GM19395 (cell line): ENCODE results near the gene LRRC2.
"Not testable (repeated sequence)": the region's sequence is repeated elsewhere in the genome, so short reads cannot be mapped to it uniquely, and the experiment has no call there.

Experiments used
- ATAC-seq: cut with Tn5 transposase; IDR thresholded peaks from one replicate; pipeline ENCODE4 v1.9.1; 2021; ENCODE audit warnings: mild to moderate bottlenecking, moderate library complexity; ENCODE audit not compliant: unreplicated experiment

The LRRC2 gene

DNA sequence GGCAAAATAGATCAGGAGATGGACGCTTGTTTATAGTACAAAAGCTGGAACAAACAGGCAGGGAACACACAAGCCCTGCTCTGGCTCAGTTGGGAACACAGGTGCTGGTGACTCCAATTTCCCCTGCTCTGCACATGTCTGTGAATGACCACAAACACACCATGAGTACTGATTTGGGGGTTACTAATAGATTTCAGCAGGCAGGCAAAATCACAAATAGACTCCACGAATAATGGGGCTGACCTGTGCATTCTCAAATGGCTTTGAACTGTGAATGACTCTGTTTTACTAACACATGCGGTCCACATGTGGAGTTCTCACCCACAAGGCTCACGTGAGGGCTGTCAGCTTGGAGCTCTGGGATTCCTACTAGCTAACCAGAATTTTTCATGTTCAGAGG, 64.4 kb downstream of the LRRC2 start:
- ATAC-seq, result no peak

GRCh38 chr3:46500656-46501635, 65.2 kb downstream of the LRRC2 start:
- no peak for ATAC-seq

GRCh38 chr3:46498916-46499519, 67.1 kb downstream of the LRRC2 start:
- ATAC-seq, result no peak

GRCh38 chr3:46497556-46498265, 68.4 kb downstream of the LRRC2 start, which contains the start of gene RTP3:
RTP3 (plus strand) TSS chr3:46497976; CDS start chr3:46498063, 87 bp downstream.
- no peak for ATAC-seq

GRCh38 chr3:46496746-46497555, 69.2 kb downstream of the LRRC2 start:
- no peak for ATAC-seq

DNA sequence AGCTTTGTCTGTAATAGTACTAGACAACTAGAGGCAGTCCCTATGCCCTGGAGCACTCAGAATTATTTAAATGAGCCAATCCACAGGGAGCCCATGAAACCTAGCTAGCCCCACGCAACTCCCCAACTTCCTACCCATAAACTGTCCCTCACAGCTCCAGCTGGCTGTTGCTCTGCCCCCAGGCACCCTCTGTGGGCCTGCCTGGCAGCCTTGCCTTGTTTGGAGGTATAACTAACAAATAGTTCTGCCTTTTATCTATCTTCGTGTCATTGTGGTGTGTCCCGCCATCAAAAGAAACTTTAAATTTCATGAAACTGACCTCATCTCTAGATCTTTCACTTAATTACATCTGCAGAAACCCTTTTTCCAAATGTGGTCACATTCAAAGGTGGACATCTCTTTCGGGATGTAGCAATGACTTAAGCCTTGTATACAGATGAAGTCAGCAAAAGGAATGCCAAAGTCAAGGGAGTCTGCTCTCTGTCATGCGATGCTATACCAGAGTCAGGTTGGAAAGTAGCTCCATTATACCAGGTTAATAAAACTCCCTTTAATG, 70.1 kb downstream of the LRRC2 start:
- no peak for ATAC-seq

GRCh38 chr3:46494491-46494890, 71.6 kb downstream of the LRRC2 start:
- ATAC-seq, result not testable (repeated sequence)

GRCh38 chr3:46492890-46493547, 73.1 kb downstream of the LRRC2 start:
- no peak for ATAC-seq

DNA sequence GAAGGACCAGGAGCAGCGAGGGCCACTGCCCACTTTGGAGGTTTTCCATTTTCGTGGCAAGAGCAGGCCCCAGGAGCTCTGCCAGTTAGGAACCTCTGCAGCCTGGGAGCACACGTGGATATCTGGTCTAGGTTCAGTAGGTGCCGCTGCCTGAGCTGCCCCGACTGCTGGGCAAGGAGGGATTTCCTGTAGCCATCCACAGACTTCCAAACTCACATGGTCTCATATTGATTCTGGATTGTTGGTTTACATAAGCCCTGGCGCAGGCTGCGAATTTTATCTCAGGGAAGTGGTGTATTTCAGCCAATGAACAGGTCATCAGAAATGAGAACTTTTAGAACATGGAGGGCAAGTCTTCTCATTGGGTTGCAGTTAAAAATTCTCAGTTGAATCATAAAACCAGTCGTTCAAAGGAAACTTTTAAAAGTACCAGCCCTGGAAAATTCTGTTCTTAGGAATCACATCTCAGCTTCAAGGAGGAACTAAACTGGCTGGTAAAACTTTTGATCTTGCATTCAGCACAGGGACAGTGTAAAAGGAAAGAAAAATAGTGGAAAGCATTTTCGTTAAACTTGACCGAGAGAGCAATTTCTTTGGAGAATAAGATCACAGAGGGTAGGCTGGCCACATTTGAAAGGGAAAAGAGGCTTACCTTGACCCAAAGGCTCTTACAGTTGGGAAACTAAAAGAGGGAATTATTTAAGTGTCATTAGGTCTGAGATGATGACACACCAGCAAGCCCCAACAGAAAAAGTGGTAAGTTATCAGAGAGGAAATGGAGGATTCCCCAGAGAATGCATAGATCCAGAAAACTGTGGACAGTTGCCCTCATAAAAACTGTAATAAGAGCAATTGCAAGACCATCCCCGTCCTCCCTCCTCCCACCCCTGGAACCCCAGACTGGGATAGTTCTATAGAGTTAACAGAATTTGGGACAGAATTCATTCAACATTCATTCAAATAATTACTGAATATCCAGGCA, 74.7 kb downstream of the LRRC2 start:
- no peak for ATAC-seq

GRCh38 chr3:46490338-46491084, 75.6 kb downstream of the LRRC2 start:
- no peak for ATAC-seq

DNA sequence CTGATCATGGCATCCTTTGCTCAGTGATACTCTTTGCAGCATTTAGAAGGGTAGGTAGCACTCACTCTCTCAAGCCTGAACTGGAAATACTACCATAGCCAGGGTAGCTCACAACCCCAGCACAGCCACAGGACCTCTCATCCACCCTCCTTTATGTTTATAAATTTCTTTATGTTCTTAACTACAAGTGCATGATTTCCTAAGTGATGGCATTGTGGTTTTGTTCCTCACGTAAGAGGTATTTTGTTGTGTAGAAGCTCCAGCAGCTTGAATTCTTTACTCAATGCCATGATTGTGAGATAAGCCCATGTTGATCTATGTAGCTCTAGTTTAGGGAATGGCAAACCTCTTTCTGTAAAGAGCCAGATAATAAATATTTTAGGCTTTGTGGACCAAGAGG, 76.2 kb downstream of the LRRC2 start:
- no peak for ATAC-seq

DNA sequence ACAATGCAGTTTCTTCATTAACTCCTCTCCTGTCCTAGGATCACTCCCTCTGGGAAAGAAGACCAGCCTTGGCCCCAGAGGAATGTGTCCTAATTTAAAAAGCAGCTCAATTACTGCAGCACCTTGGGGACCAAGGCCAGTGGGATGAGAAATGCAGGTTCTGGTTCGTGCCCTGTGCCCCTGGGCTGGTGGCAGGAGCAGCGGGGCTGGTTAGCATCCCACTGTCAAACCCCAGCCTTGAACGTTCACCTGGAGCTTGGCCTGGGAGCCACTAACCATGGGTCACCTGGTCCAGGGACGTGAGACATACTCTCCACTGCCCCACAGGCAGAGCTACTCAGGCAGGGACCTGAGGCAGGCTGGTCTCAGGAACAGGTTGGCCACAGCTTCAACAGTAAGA, 76.7 kb downstream of the LRRC2 start:
- no peak for ATAC-seq

GRCh38 chr3:46488735-46489361, 77.3 kb downstream of the LRRC2 start:
- peak; percentile 96 for ATAC-seq

DNA sequence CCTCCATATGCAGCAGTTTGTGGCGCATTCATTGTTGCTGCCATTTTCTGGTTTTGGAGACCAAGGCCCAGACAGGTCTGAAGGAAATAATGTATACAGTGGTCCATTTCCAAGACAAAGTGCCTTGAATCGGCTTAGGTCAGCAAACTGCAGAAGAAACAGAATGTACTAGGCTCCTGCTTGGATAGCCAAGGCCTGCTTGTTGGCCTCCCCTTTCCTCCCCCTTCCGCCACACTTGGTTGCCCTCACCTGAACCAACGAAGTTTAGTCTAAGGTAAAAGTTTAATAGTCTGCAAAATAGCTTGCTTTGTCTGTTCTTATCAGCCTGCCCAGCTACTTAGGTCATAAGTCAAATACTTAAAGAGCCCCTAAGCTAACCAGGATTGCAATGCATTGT, 80.3 kb downstream of the LRRC2 start:
- no peak for ATAC-seq

DNA sequence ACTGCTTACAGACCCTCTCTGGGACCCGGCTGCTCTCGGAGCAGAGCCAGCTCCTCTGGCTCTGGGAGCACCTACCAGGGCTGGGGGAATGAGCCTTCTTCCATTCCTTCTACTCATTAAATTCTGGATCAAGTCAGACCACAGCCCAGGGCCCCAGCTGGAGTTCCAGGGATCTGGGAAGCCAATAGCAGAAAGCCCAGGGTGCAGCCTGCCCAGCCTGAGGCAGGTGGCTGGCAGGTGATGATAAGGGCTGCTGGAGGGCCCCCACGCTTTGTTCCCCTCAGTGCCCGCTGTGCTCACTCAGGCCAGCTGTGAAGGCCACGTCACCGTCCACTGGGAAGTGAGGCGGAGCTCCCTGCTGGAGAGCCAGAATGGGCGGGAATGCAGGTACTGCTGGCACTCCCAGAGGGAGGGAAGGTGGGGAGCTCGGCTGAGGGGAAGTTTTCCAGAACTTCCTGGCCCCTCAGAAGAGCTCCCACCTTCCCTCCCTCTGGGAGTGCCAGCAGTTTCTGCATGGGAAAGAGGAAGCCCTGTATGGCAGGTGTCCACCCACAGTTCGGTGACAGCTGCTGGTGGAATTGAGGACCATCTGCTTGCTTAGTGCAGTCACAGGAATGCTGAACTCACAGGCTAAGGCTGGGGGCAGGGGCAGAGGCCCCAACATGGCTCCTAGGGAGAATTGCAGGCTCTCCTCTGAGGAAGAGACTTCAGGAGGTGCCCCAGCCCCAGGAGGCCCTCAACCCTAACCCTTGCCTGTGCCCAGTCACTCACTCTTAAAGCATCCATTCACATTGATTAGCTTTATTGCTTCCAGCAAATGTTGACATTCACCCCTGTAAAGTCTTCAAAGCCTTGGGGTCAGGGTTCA, 81.0 kb downstream of the LRRC2 start:
- no peak for ATAC-seq

DNA sequence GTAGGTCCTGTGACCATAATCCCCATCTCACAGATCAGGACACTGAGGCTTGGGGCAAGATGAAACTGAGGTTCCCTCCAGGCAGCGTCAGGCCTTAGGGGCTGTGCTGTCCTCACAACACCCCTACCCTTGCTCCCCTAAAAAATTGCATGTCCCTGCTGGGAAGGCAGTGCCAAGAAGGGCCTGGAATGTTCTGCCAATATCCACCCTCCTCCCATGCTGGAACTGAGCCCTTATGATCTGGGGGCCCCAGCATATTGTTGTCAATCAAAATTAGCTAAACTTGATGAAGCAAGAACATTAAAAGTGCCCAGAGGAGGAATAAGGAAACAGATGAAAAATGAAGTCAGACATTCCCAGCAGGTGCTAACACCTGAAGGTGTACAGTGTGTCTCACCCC, 81.7 kb downstream of the LRRC2 start:
- ATAC-seq, result no peak

DNA sequence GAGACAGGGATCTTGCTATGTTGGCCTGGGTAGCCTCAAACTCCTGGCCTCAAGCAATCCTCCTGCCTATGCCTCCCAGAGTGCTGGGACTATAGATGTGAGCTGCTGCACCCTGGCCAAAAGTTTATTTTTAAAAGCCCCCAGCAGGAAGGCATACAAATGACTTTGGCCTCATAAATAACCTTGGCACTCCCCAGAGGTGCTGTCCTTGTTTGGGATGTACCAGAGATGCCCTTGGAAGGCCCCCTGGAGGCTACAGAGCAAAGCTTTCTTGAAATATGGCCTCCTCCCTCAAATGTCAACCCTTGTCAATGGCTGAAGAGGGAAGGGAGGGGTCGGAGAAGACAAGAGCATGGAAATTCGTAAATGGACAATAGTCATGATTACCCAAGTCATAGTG, 82.3 kb downstream of the LRRC2 start:
- ATAC-seq, result no peak
